ENCODE data around the gene CPSF6.
A peak's percentile ranks its signal among the peaks of the same experiment; 100 is the strongest.

DNA sequence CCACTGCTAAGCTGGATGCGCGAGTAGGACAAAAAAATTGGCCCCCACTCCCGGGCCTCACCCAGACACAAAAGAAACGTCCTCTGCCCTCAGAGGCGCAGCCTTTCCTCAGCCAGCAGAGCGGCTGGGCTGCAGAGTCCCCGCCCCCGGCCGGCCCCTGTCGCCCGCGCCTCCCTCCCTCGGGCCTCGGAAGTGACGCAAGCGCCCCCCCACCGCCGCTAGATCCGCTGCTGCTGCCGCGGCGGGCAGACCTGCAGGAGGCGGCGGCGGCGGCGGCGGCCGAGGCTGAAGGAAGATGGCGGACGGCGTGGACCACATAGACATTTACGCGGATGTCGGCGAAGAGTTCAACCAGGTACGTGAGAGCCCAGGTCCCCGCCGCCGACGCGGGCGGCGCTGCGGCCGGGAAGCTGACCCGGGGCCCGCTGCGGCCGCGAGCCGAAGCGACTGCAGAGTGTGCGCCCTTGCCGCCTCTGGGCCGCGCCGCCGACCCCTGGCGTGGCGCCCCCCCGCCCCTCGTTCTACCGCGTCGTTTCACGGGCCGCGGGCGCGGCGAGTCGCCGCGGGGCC, at the start of gene CPSF6:
- TF ChIP-seq TAF1 (IDR thresholded peaks at IDR 0.05; ENCODE audit: low read depth, low read length) (no peak), POLR2A (IDR thresholded peaks at IDR 0.05; ENCODE audit: low read depth, low read length) (peak; percentile 66), POLR2AphosphoS5 (IDR thresholded peaks at IDR 0.05; ENCODE audit: low read depth, low read length) (peak; percentile 66; the same call in 1 of the 2 replicates), SPI1 (IDR thresholded peaks at IDR 0.05; ENCODE audit: low read depth, low read length) (no peak), PAX5 (IDR thresholded peaks at IDR 0.05; ENCODE audit: insufficient read depth, low read length, severe bottlenecking) (no peak)
